ENCODE results near the gene LSM2.

LSM2 gene

GRCh38 chr6:31776485-31776988, 30.2 kb downstream of the LSM2 start:
- no peak for DNase-seq

DNA sequence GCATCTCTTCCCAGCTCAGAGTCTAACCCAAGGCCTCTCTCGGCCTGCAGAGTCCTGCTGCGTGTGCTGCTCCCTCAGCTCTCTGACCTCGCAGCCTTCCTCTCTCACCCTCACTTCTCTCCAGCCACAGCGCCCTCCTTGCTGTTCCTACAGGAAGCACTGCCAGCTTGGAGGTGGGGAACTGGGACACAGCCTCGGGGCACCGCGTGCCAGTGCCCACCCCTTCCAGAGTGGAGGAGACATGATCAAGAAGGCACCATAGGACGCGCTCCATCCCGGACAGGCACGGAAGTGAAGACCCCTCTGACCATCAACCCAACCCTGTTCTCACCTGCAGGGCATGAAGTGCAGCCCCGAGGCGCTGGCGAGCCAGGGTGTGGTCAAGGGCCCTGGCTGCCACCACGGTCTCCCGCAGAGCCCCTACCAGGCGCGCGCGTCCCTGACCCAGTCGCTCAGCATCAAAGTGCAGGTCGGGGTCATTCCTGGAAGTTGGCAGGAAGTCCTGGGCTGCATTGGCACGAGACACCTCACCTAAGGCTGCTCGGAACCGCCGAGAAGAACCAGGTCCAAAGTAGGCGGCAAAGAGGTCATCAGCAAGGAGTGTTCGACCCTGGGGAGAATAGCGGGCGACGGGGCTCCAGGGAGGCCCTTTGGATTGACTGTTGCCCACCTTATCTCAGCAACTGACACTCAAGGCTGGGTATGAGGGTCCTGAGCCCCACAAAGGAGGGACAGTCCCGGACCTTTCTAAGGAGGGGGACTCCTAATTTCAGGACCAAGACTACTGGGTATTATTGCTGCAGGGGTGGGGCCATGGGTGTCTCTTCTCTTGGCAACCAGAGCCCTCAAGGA, 30.9 kb downstream of the LSM2 start:
- no peak for DNase-seq

DNA sequence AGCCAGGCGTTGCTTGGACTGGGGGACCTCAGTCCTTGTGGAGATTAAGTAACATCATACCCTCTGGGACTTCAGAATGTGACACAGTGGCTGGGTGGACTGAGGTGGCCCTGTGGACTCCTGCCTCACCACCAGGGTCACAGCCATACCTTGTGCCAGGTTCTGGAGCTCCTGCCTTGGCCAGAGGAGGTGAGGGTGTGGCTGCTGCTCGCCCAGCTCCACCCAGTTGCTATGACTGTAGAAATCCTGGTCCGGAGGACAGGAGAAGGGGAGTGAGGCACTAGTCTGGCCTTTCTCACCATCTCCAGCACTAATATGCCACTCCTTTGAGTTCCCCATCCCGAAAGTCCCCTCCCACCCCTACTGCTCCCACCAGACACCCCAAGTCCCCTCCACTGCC, 31.6 kb downstream of the LSM2 start:
- DNase-seq, result no peak

DNA sequence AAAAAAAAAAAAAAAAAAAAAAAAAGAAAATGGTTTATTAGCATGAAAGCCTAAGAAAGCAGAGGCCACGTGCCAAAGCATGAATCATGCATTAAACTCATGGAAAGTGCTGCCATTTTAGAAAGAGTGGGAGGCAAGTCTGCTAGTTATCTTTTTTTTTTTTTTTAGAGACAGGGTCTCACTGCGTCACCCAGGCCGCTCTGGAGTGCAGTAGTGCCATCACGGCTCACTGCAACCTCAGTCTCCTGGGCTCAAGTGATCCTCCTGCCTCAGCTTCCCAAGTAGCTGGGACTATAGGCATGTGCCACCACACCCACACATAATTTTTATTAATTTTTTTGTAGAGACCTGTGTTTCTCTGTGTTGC, 34.8 kb downstream of the LSM2 start:
- DNase-seq, result no peak

DNA sequence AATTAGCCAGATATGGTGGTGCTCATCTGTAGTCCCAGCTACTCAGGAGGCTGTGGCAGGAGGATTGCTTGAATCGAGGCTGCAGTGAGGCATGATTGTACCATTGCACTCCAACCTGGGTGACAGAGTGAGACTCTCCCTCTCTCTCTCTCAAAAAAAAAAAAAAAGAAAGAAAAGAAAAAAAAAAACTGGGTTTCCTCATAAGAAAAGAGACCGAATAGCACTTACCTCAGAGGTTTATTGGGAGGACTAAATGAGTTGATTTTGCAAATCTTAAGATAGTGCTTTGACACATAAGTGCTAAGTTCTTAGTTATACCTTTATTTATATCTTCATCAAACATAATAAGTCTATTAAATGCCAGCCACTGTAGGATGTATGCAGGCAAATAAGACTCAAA, 35.9 kb downstream of the LSM2 start:
- no peak for DNase-seq

DNA sequence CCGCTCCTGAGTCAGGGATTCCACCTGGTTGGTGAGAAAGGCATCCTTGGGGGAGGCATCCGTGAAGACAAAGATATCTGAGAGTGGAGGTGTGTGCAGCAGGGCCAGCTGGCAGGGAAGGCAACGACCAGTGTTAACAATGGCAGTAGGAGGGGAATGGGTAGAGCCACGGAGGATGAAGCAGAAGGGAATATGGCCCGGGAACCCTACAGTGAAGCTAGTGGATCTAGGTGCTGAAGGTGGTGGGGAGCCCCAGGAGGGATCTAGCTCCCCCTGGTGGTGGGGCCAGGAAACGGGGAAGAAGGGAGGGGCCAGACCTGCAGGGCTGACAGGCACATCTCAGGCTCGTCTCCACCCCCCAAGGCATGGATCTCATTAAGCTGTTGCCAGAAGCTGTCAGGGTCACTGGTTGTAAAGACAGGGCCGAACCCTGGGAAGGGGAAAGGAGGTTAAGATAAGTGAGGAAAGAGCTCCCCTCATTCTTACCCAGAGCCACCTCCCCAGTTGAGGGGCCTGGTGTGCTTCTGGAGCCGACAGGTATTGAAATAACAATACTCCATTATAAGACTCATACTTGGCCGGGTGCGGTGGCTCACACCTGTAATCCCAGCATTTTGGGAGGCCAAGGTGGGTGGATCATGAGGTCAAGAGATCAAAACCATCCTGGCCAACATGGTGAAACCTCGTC, 36.9 kb downstream of the LSM2 start:
- DNase-seq, result no peak

- DNase-seq, result no peak
These were observed 38.2 kb downstream of the LSM2 start for GRCh38 chr6:31768363-31769257.

DNA sequence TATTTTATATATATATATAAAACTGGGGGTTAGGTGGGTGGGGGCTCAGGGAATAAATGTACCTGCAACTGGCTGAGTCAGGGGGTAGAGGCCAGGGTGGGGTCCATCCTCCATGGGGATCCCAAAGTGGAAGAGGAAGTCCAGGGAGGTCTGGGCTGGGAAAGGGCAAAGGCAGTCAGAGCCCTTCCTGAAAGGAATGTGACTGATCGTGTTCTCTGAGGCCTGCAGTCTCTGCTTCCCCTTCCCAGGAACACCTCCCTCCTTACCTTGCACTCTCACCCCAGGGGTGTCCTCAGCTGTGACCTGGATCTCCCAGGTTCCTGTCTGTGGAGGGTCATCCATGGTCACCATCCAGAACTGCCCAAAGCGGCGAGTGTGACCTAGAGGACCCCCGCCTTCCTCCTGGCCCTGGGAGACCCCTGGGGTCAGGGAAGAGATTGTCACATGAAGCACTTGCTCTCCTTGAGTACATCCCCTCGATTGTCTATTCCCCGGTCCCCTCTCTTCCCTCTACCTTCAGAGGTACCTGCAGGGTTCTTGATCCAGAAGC, 39.6 kb downstream of the LSM2 start:
- no peak for DNase-seq

GRCh38 chr6:31765910-31766794, 40.6 kb downstream of the LSM2 start:
- no peak for DNase-seq

DNA sequence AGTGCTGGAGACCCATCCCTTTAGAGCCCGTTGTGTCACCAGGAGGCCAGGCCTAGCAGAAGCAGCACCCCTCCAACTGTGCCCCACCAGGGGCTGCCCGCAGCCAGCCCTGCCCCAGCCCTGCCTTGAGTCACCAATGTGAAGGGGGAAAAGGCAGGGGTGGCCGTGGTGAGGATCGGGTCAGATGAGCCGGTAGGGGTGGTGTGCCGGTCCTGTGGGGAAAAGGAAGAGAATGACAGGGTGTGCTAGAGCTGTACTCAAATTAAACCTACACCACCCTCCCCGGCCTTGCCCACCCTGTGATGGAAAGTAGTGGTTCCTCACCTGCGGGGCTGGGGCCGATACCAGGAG, 41.2 kb downstream of the LSM2 start:
- no peak for DNase-seq

GRCh38 chr6:31764198-31764597, 42.6 kb downstream of the LSM2 start:
- no peak for DNase-seq

DNA sequence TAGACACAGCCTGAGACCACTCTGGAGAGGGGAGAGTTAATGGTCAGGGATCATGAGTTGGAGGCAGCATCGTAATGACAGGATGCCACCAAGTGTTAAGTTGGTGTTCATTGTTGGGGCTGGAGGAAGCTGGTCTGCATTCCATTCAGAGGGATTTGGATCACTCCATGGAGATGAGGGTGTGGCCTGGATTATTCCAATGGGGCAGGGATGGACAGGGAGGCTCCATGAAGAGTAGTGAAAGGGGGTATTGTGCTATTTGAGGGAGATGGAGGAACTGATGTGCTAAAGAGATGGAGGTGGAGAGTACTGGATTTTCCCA, 43.2 kb downstream of the LSM2 start:
- no peak for DNase-seq

- no peak for DNase-seq
These were observed 43.7 kb downstream of the LSM2 start for GRCh38 chr6:31762878-31763618.

- no peak for DNase-seq
These were observed 44.4 kb downstream of the LSM2 start, which contains the start of gene SAPCD1 for GRCh38 chr6:31762356-31762755. TSS of gene SAPCD1 (plus strand) at chr6:31762656. CDS start at chr6:31763055, 399 bp downstream.

GRCh38 chr6:31761343-31761742, 45.4 kb downstream of the LSM2 start:
- DNase-seq, result no peak

GRCh38 chr6:31760790-31761189, 46.0 kb downstream of the LSM2 start:
- DNase-seq, result no peak

GRCh38 chr6:31758281-31758680, 48.5 kb downstream of the LSM2 start:
- DNase-seq, result no peak

GRCh38 chr6:31752739-31753319, 53.9 kb downstream of the LSM2 start:
- DNase-seq, result no peak

DNA sequence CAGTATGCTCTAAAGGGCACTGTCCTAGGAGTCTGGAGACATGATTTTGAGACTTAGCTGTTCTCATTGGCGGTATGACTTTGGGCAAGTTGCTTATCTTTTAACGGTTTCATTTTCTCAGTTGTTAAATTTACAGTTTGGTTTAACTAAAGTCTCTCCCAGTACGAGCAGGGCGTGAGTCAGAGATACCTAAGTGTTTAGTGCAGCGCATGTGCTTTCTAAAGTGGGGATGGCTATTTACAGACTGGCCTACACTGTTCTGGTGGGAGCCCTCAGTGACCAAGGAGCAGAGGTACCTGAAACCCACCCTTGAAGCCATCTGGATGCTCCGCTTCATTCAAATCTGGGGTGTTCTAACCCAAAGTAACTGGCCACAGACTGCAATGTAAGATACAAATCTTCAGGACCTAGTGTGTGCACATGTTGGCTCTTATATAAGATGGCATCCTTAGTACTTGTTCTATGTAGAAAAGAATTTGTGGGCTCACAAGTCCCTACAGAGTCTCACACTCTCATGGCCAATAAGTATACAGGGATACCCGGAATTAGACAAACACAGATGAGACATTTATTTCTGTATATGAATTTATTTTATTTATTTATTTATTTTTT, 56.2 kb downstream of the LSM2 start:
- no peak for DNase-seq

DNA sequence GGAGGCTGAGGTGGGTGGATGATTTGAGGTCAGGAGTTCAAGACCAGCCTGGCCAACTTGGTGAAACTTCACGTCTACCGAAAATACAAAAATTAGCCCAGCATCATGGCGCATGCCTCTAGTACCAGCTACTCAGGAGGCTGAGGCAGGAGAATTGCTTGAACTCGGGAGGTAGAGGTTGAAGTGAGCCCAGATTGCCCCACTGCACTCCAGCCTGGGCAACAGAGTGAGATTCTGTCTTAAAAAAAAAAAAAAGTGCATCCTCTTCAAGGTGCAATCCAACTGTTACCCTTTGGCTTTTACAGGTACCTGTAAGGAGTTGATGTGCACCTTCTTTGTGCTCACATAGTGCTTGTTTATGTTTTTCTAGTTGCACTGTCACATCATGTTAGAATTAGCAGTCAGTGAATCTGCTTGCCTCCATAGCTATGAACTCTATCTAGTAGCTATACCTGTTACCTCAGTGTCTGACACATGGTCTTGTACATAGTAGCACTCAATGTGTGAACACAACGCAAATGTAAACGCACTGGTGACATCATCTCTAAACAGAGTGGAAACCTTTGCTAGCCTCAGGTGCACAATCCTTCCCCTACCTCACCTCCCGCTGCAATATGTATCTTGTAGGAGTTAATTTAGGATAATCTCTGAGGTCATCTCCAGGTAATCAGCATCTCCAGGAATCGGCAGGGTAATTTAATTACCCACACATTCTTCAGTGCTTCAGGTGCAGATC, 57.3 kb downstream of the LSM2 start:
- DNase-seq, result no peak

Measured in NCI-H1092 treated with DMSO at 0.1 percent for 48 hours (cell line).